Iris pigment epithelial cell (primary cell): ENCODE measurements around the gene ADCK2.
A peak's percentile ranks its signal among the peaks of the same experiment; 100 is the strongest.
"Not testable (repeated sequence)": the region's sequence is repeated elsewhere in the genome, so short reads cannot be mapped to it uniquely, and the experiment has no call there.

Experiments
- DNase-seq: peaks from one replicate; pipeline ENCODE4 v3.0.0-alpha.2; 2011; ENCODE audit warnings: low read depth

Gene ADCK2, protein sequence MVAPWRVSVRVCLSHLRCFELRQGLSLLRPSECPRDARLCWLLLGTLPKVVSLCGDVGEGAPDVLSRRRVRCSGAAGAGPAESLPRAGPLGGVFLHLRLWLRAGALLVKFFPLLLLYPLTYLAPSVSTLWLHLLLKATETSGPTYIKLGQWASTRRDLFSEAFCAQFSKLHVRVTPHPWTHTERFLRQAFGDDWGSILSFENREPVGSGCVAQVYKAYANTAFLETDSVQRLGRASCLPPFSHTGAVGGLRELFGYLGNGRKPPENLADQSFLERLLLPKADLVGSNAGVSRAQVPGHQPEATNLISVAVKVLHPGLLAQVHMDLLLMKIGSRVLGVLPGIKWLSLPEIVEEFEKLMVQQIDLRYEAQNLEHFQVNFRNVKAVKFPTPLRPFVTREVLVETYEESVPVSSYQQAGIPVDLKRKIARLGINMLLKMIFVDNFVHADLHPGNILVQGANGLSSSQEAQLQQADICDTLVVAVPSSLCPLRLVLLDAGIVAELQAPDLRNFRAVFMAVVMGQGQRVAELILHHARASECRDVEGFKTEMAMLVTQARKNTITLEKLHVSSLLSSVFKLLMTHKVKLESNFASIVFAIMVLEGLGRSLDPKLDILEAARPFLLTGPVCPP

DNA sequence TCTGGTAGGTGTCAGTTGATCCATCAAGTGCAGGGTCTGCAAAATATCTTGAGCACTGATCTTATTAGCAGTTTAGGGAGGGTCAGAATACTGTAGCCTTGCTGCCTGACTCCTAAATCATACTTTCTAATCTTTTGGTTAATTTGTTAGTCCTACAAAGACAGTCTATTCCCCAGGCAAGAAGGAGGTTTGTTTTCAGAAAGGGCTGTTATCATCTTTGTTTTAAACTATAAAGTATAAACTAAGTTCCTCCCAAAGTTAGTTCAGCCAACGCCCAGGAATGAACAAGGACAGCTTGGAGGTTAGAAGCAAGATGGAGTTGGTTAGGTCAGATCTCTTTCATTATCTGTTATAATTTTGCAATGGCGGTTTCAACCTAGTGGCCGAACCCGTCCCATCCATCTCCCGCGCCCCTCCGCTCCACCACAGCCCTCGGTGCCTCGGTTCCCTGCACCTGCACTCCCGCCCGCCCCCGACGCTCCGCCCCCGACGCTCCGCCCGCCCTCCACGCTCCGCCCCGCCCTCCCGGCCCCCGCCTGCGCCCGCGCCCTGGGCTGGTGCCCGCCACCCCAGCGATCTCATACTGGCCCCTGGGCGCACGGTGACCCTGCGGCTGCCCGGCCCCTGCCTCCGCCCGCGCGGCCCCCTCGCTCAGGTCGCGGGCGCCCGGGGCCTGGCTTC, at the start of gene ADCK2:
Gene ADCK2, plus strand, starts transcription at position 564 of the 681 bp plus-strand sequence. CDS start 386 bp downstream, outside the sequence.
- DNase-seq: no peak

DNA sequence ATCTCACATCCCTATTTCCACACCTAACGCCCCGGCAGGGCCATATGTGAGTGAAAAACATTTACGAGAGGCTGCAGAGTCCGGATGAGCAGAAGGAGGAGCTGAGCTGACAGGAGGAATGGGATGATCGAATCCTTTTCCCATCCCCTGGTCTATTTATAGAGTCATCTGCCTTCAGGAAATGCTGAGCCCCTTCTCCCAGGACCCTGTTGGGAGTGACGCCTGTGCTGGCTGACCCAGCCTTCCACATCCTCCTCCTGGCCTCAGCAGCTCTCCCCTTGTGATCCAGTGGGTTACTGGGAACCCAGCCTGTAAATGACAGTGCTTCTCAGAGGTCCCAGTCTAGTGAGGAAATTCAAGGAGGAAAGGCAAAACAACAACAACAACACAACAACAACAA, 48.8 kb upstream of the ADCK2 start:
- DNase-seq: no peak

- no peak for DNase-seq
These were observed 48.2 kb upstream of the ADCK2 start for GRCh38 chr7:140624392-140625191.

GRCh38 chr7:140625192-140625558, 47.6 kb upstream of the ADCK2 start:
- not testable (repeated sequence) for DNase-seq

DNA sequence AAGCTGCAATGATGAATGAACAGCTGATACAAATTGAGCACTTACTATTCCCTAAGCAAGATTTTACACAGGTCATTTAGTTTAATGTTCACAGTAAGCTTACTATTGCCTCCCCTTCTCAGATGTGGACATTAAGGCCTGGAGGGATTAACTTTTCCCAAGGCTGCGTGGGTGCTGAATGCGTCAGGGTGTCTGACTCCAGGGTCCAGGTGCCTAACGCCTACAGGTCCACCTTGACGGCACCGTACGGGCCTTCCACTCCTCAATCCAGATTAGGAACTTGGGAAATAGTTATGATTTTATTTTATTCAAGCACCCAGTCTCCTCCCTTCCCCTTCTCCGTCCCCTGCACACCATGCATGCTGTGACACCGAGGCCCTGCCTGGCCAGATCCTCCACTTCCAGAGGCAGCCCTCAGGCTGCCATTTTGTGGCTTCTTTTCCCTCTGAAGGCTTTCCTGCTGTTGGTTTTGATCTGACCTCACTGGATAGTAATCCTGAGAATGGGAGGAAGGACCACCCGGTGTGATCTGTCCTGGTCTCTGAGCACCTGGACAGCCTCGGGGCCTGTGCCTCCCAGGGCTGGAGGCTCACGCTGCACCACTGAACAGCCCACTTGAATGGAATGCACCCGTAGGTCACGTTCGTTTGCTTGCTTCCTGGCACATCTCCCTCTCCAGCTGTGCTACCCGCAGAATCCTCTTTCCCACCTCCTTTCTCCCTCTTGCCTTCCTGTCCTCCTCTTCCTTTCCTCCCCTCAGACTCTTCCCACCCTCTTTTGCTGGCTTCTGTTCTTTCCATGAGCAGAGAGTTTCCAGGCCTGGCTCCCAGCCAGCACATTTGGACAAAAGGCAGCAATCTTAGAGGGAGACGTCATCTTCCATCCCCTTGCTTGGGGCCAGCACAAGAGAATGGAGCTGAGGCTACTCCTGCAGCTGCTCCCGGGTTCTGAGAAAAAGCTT, 46.6 kb upstream of the ADCK2 start:
- DNase-seq: peak; percentile 83

- DNase-seq: no peak
These were observed 41.7 kb upstream of the ADCK2 start for GRCh38 chr7:140631021-140631420.

DNA sequence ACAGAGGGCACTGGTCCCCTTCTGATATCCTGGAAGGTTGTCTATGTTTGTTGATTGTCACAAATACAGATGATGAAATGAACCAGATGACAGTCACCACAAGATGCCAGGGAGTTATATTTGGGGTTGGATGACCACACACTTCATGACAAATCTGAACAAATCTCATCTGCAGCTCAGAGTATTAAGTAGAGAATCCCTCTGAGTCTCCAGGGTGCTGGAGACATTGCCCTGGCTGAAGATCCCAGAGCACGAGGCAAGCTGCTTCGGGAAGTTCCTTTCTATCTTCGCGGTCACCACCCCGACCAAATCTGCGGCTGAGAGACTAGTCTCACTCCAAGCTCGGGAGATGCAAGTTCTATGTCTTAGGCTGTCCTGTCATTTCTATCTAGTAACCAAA, 41.1 kb upstream of the ADCK2 start:
- DNase-seq: no peak

GRCh38 chr7:140635345-140635744, 37.4 kb upstream of the ADCK2 start:
- DNase-seq: no peak

DNA sequence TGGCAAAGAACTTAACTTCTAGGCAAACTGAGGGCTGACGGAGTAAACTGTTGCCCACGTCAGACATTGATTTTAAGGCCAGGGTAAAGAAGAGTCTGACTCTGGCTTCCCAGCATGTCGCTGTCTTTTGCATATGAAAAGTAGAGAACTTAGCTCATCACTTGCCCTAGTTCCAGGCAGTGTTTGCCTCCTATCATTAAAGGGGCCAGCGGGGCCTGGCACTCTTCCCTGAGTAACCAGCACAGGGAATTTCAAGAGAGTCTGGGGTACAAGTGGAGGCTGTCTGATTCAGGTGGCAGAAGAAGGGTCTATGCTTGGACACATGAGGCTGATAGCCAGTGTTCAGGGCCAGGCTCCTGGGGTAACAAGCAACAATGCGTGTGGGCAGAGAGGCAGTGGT, 36.9 kb upstream of the ADCK2 start:
- DNase-seq: no peak

DNA sequence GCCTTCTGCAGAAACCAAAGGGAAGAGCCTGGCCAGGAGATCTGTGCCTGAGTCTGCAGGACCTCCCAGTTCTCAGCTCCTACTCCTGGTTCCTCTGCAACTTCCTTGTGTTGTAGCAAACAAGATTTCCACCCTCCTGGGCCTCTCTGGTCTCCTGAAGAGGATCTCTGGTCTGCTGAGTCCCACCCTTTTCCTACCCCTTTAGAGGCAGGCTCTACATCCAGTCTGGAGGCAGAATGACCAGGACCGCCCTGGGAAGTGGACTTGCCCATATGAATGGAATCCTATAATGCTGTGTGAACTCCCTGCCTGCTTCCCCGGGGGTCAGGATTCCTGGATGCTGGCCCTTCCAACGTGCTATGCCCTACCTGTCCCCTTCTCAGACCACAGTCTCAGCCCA, 35.3 kb upstream of the ADCK2 start:
- DNase-seq: no peak

- DNase-seq: peak; percentile 50
These were observed 34.5 kb upstream of the ADCK2 start for GRCh38 chr7:140638173-140638791.

GRCh38 chr7:140639366-140640053, 33.2 kb upstream of the ADCK2 start:
- peak; percentile 78 for DNase-seq

GRCh38 chr7:140640060-140640637, 32.6 kb upstream of the ADCK2 start:
- peak; percentile 24 for DNase-seq

DNA sequence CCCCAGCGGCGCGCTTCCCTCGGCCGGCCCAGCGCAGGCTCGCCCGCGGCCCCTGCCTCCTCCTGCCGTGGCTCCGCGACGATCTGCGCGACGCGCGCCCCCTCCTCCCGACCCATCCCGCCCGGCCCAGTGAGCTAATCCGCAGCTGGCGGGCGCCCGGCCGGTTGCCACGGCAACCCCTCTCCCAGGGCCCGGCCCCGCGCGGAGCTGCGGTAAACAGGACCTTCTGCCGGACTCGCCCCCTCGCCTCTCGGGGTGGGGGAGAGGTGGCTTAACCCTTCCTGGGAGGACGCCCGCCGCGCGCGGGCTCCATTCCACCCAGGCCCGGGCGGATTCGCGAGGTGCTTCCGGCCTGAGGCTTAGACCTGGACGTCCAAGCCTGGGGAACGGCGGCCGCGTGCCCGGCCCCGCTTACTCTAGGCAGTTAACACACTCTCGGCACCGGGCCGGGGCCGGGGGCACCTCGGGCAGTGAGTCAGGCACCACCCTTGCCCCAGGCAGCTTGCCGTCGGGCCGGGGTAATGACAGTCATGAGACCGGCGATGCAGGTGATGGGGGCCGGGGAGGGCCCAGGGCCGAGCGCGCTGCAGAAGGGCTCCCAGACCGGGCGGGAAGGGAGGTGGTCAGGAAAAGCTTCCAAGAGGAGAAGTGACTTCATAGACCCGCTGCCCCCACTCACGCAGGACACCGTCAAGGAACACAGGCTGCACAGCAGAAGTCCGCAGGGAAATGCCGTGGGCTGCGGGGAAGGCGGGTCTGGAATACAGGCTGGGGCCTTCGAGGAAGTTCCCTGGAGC, 31.8 kb upstream of the ADCK2 start, which contains the start of gene DENND2A:
Gene DENND2A, minus strand, starts transcription at position 87 of the 797 bp plus-strand sequence. CDS start 38,416 bp downstream, outside the sequence.
- peak; percentile 39 for DNase-seq

DNA sequence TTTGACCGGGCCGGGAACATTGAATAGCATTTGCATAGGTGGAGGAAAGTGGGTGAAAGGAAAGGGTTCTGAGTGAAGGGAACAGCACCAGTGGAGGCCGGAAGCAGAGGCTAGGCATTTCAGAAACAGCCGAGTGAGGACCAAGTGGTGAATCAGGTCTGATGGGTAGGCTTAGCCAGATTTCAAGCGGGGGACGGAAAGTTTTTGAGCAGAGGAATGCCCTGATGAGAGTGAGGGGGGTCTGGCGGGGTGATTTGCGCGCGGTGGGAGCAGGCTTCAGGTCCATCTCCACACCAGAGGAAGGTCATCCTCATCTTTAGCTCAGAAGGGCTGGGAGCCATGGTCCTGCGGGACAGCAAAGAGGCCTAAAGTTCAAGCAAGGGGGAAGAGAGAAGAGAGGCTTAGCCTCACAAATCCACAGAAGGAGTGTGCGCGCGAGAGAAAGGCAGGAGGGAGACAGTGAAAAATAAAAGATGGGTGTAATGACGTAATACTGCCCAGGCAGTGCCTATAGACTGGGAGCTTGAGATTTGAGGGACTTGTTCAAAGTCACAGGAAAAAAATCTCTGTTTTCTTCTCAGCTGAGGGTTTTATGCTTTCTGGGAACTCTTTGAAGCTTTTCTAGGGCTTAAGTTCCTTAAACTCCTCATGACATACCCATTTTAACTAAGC, 31.1 kb upstream of the ADCK2 start:
- DNase-seq: no peak

DNA sequence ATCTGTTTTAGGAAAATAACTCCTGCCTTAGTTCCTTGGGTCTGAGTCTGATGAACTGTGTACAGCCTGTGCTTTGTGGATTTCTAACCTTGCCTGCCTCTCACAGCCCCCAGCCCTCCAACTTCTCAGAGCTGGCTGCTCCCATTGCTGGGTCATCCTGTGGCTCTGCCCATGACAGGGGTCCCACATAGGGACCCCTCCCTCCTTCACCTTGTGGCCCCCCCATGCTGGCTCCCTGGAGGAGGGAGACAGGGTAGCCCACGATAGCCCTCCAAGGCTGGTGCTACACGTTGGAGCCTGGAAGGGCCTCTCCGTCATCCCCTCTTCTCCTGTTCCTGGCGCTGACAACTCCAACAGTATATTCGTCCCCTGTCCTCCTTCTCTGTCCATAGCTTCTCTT, 29.3 kb upstream of the ADCK2 start:
- DNase-seq: no peak

- not testable (repeated sequence) for DNase-seq
These were observed 28.0 kb upstream of the ADCK2 start for GRCh38 chr7:140644761-140645160.
